ENCODE data around the gene NGLY1. TPM values are rescaled to one million over a fixed set of nuclear protein-coding genes. Genes with fewer than 3 reads are reported as not detected.

NGLY1 gene
- total and polyA plus RNA-seq, 9 donors = 29.3 to 40.6 (median 32.9) TPM

- H3K36me3 ChIP-seq (ENCODE audit: control insufficient read depth, insufficient read depth, low read length) = no peaks in the 10 kb centered on the region
- no CpG with 5 or more reads among the region's 3 CpGs for WGBS (ENCODE audit: insufficient coverage)
- H3K27ac ChIP-seq (ENCODE audit: low read length) = no peak overlapping the region
- H3K4me3 ChIP-seq (ENCODE audit: low read length) = no peak overlapping the region
- no peak for DNase-seq
- H3K4me1 ChIP-seq (ENCODE audit: control insufficient read depth, insufficient read depth, low read length) = peaks cover 8% of the 10 kb centered on the region
- no peaks in the 10 kb centered on the region for H3K27me3 ChIP-seq (ENCODE audit: control insufficient read depth, insufficient read depth, low read length)
- H3K9me3 ChIP-seq (replicated peaks; ENCODE audit: control insufficient read depth, low read depth, low read length) = no peaks in the 10 kb centered on the region
Observed at GRCh38 chr3:25785826-25786225, 2.6 kb upstream of the NGLY1 start.

- Histone ChIP-seq H3K27ac (ENCODE audit: low read length) (no peak overlapping the region), H3K9me3 (replicated peaks; ENCODE audit: control insufficient read depth, low read depth, low read length) (no peaks in the 10 kb centered on the region), H3K4me3 (ENCODE audit: low read length) (no peak overlapping the region), H3K4me1 (ENCODE audit: control insufficient read depth, insufficient read depth, low read length) (peaks cover 4% of the 10 kb centered on the region), H3K36me3 (ENCODE audit: control insufficient read depth, insufficient read depth, low read length) (no peaks in the 10 kb centered on the region), H3K27me3 (ENCODE audit: control insufficient read depth, insufficient read depth, low read length) (no peaks in the 10 kb centered on the region)
- no peak for DNase-seq
- no CpG with 5 or more reads among the region's 1 CpG for WGBS (ENCODE audit: insufficient coverage)
Observed at GRCh38 chr3:25784971-25785370, 1.7 kb upstream of the NGLY1 start.

GRCh38 chr3:25783661-25784512, 644 bp upstream of the NGLY1 start:
- DNase-seq = peak; percentile 67
- Histone ChIP-seq H3K9me3 (replicated peaks; ENCODE audit: control insufficient read depth, low read depth, low read length) (no peaks in the 10 kb centered on the region), H3K27me3 (ENCODE audit: control insufficient read depth, insufficient read depth, low read length) (no peaks in the 10 kb centered on the region), H3K27ac (ENCODE audit: low read length) (peak overlapping the region; percentile 88), H3K4me1 (ENCODE audit: control insufficient read depth, insufficient read depth, low read length) (peaks cover 4% of the 10 kb centered on the region), H3K36me3 (ENCODE audit: control insufficient read depth, insufficient read depth, low read length) (no peaks in the 10 kb centered on the region), H3K4me3 (ENCODE audit: low read length) (peak overlapping the region; percentile 75)
- WGBS (ENCODE audit: insufficient coverage) = 0% methylated on average over 12 of the region's 34 CpGs

- peaks cover 4% of the 10 kb centered on the region for H3K4me1 ChIP-seq (ENCODE audit: control insufficient read depth, insufficient read depth, low read length)
- no peaks in the 10 kb centered on the region for H3K9me3 ChIP-seq (replicated peaks; ENCODE audit: control insufficient read depth, low read depth, low read length)
- DNase-seq = no peak
- peak overlapping the region; percentile 88 for H3K27ac ChIP-seq (ENCODE audit: low read length)
- H3K4me3 ChIP-seq (ENCODE audit: low read length) = peak overlapping the region; percentile 95
- H3K27me3 ChIP-seq (ENCODE audit: control insufficient read depth, insufficient read depth, low read length) = no peaks in the 10 kb centered on the region
- WGBS (ENCODE audit: insufficient coverage) = 0% methylated on average over 13 of the region's 14 CpGs
- peaks cover under 1% of the 10 kb centered on the region for H3K36me3 ChIP-seq (ENCODE audit: control insufficient read depth, insufficient read depth, low read length)
Observed at GRCh38 chr3:25782636-25782937, 656 bp downstream of the NGLY1 start.

GRCh38 chr3:25781758-25782594, 1.3 kb downstream of the NGLY1 start:
- DNase-seq = no peak
- Histone ChIP-seq H3K27ac (ENCODE audit: low read length) (no peak overlapping the region), H3K36me3 (ENCODE audit: control insufficient read depth, insufficient read depth, low read length) (peaks cover 6% of the 10 kb centered on the region), H3K27me3 (ENCODE audit: control insufficient read depth, insufficient read depth, low read length) (no peaks in the 10 kb centered on the region), H3K9me3 (replicated peaks; ENCODE audit: control insufficient read depth, low read depth, low read length) (no peaks in the 10 kb centered on the region), H3K4me3 (ENCODE audit: low read length) (peak overlapping the region; percentile 95), H3K4me1 (ENCODE audit: control insufficient read depth, insufficient read depth, low read length) (peaks cover 4% of the 10 kb centered on the region)
- 80% methylated on average over 1 of the region's 3 CpGs for WGBS (ENCODE audit: insufficient coverage)

GRCh38 chr3:25781145-25781757, 2.0 kb downstream of the NGLY1 start:
- Histone ChIP-seq H3K27ac (ENCODE audit: low read length) (no peak overlapping the region), H3K4me1 (ENCODE audit: control insufficient read depth, insufficient read depth, low read length) (peaks cover 4% of the 10 kb centered on the region), H3K27me3 (ENCODE audit: control insufficient read depth, insufficient read depth, low read length) (no peaks in the 10 kb centered on the region), H3K36me3 (ENCODE audit: control insufficient read depth, insufficient read depth, low read length) (peaks cover 9% of the 10 kb centered on the region), H3K4me3 (ENCODE audit: low read length) (no peak overlapping the region), H3K9me3 (replicated peaks; ENCODE audit: control insufficient read depth, low read depth, low read length) (no peaks in the 10 kb centered on the region)
- WGBS (ENCODE audit: insufficient coverage) = 91% methylated on average over 4 of the region's 11 CpGs
- no peak for DNase-seq

GRCh38 chr3:25780618-25781017, 2.6 kb downstream of the NGLY1 start:
- WGBS (ENCODE audit: insufficient coverage) = no CpG with 5 or more reads among the region's 6 CpGs
- no peaks in the 10 kb centered on the region for H3K9me3 ChIP-seq (replicated peaks; ENCODE audit: control insufficient read depth, low read depth, low read length)
- H3K36me3 ChIP-seq (ENCODE audit: control insufficient read depth, insufficient read depth, low read length) = peaks cover 13% of the 10 kb centered on the region
- no peak overlapping the region for H3K27ac ChIP-seq (ENCODE audit: low read length)
- H3K27me3 ChIP-seq (ENCODE audit: control insufficient read depth, insufficient read depth, low read length) = no peaks in the 10 kb centered on the region
- H3K4me3 ChIP-seq (ENCODE audit: low read length) = no peak overlapping the region
- DNase-seq = no peak
- peaks cover 4% of the 10 kb centered on the region for H3K4me1 ChIP-seq (ENCODE audit: control insufficient read depth, insufficient read depth, low read length)

GRCh38 chr3:25775936-25776335, 7.3 kb downstream of the NGLY1 start:
- H3K27me3 ChIP-seq (ENCODE audit: control insufficient read depth, insufficient read depth, low read length) = no peaks in the 10 kb centered on the region
- no peak overlapping the region for H3K4me3 ChIP-seq (ENCODE audit: low read length)
- peaks cover 30% of the 10 kb centered on the region for H3K36me3 ChIP-seq (ENCODE audit: control insufficient read depth, insufficient read depth, low read length)
- no peaks in the 10 kb centered on the region for H3K4me1 ChIP-seq (ENCODE audit: control insufficient read depth, insufficient read depth, low read length)
- 100% methylated on average over 1 of the region's 2 CpGs for WGBS (ENCODE audit: insufficient coverage)
- no peak overlapping the region for H3K27ac ChIP-seq (ENCODE audit: low read length)
- H3K9me3 ChIP-seq (replicated peaks; ENCODE audit: control insufficient read depth, low read depth, low read length) = peaks cover 13% of the 10 kb centered on the region
- no peak for DNase-seq

- H3K27me3 ChIP-seq (ENCODE audit: control insufficient read depth, insufficient read depth, low read length) = no peaks in the 10 kb centered on the region
- no peak overlapping the region for H3K27ac ChIP-seq (ENCODE audit: low read length)
- peaks cover 14% of the 10 kb centered on the region for H3K9me3 ChIP-seq (replicated peaks; ENCODE audit: control insufficient read depth, low read depth, low read length)
- no peaks in the 10 kb centered on the region for H3K4me1 ChIP-seq (ENCODE audit: control insufficient read depth, insufficient read depth, low read length)
- DNase-seq = no peak
- H3K36me3 ChIP-seq (ENCODE audit: control insufficient read depth, insufficient read depth, low read length) = peaks cover 11% of the 10 kb centered on the region
- whole genome bisulfite sequencing (ENCODE audit: insufficient coverage) = 100% methylated on average over 1 of the region's 6 CpGs
- H3K4me3 ChIP-seq (ENCODE audit: low read length) = no peak overlapping the region
Observed at GRCh38 chr3:25768851-25769250, 14.4 kb downstream of the NGLY1 start.

GRCh38 chr3:25751725-25752124, 31.5 kb downstream of the NGLY1 start:
- H3K36me3 ChIP-seq (ENCODE audit: control insufficient read depth, insufficient read depth, low read length) = peaks cover 21% of the 10 kb centered on the region

More at GRCh38 chr3:25751725-25752124, 31.5 kb downstream of the NGLY1 start:
- Histone ChIP-seq H3K27me3 (ENCODE audit: control insufficient read depth, insufficient read depth, low read length) (no peaks in the 10 kb centered on the region), H3K4me1 (ENCODE audit: control insufficient read depth, insufficient read depth, low read length) (no peaks in the 10 kb centered on the region), H3K4me3 (ENCODE audit: low read length) (no peak overlapping the region), H3K9me3 (replicated peaks; ENCODE audit: control insufficient read depth, low read depth, low read length) (no peaks in the 10 kb centered on the region), H3K27ac (ENCODE audit: low read length) (no peak overlapping the region)
- no CpG with 5 or more reads among the region's 1 CpG for WGBS (ENCODE audit: insufficient coverage)
- peak; percentile 14 for DNase-seq

Measured in muscle of leg (tissue), 11 donors.